ENCODE measurements around the gene LRP2. TPM values are rescaled to one million over a fixed set of nuclear protein-coding genes. Genes with fewer than 3 reads are reported as not detected.
"Not testable (repeated sequence)": the region's sequence is repeated elsewhere in the genome, so short reads cannot be mapped to it uniquely, and the experiment has no call there.

The LRP2 gene
- total RNA-seq (2022) (238 and 260 TPM in 2 replicates), Bru-seq, nascent RNA (percentile 94 among the genes with signal in this experiment), BruChase-seq, experiment 1, labeled RNA remaining after a 2-hour chase (percentile 96 among the genes with signal in this experiment), BruChase-seq, experiment 2, labeled RNA remaining after a 6-hour chase (percentile 96 among the genes with signal in this experiment)
- long read RNA-seq, partial matches to known transcripts = 153 of 172 reads
- long read RNA-seq, other reads (novel, unspliced or antisense) = 19 of 172 reads

GRCh38 chr2:169362118-169362893, at the start of gene LRP2:
Gene LRP2 (minus strand): TSS chr2:169362534. CDS start chr2:169362399, 135 bp downstream.
- Histone ChIP-seq H3K4me3 (ENCODE audit: low read depth, low read length) (peak within 1 kb of the TSS; percentile 44), H3K27me3 (replicated peaks; ENCODE audit: control insufficient read depth, insufficient read depth, low read length) (no peaks in the 10 kb centered on the region), H3K4me1 (peaks cover 21% of the 10 kb centered on the region), H3K36me3 (ENCODE audit: control insufficient read depth, insufficient read depth, low read length) (no peaks in the 10 kb centered on the region), H3K9me3 (no peaks in the 10 kb centered on the region)
- TF ChIP-seq CTCF (IDR thresholded peaks at IDR 0.05; ENCODE audit: insufficient read depth in 1 of 2, low read depth in 1 of 2, low read length in 1 of 2, severe bottlenecking in 1 of 2, unreplicated experiment in 1 of 2) = peak in 1 of 2 experiments; percentile 13
- Mint-ChIP-seq H3K4me3 (ENCODE audit: unreplicated experiment) (peak within 1 kb of the TSS; percentile 95), H3K27ac (ENCODE audit: unreplicated experiment) (peak within 1 kb of the TSS; percentile 75), H3K9me3 (ENCODE audit: unreplicated experiment) (no peaks in the 10 kb centered on the region), H3K4me1 (ENCODE audit: low read depth, unreplicated experiment) (peaks cover 19% of the 10 kb centered on the region), H3K27me3 (ENCODE audit: insufficient read depth, unreplicated experiment) (no peaks in the 10 kb centered on the region), H3K36me3 (ENCODE audit: insufficient read depth, unreplicated experiment) (peaks cover 66% of the 10 kb centered on the region)
- ChIA-PET POLR2A (interaction anchor here (0.9 to 1.6 kb wide), 2 partner anchors 29 to 31 kb away, joined by 3 to 12 read pairs; no protein-coding TSS in a partner anchor), CTCF (interaction anchor here (0.9 to 2.3 kb wide), 3 partner anchors 13 to 31 kb away, joined by 3 to 10 read pairs (median 4); no protein-coding TSS in a partner anchor)
- DNase-seq = peak; percentile 91 to 94
- intact Hi-C loops (cut with micrococcal nuclease; ENCODE audit: unreplicated experiment) = no loop called here
- BruUV-seq (replicated peaks) = no TSS peak

GRCh38 chr2:169406891-169407290, 44.6 kb upstream of the LRP2 start:
- H3K27me3 Mint-ChIP-seq (ENCODE audit: insufficient read depth, unreplicated experiment) = peaks cover 3% of the 10 kb centered on the region
- peak overlapping the region; percentile 5 for H3K27ac Mint-ChIP-seq (ENCODE audit: unreplicated experiment)
- DNase-seq = peak; percentile 60 to 72
- CTCF ChIA-PET = interaction anchor here (1.8 kb wide), 1 partner anchor 10 kb away, joined by 8 read pairs; no protein-coding TSS in a partner anchor
- peaks cover 26% of the 10 kb centered on the region for H3K4me1 ChIP-seq
- H3K36me3 ChIP-seq (ENCODE audit: control insufficient read depth, insufficient read depth, low read length) = no peaks in the 10 kb centered on the region
- BruUV-seq (replicated peaks) = no TSS peak
- no peak overlapping the region for H3K4me3 ChIP-seq (ENCODE audit: low read depth, low read length)
- intact Hi-C loops (cut with micrococcal nuclease; ENCODE audit: unreplicated experiment) = no loop called here
- H3K9me3 ChIP-seq = no peaks in the 10 kb centered on the region
- peak overlapping the region; percentile 9 for H3K4me3 Mint-ChIP-seq (ENCODE audit: unreplicated experiment)
- H3K36me3 Mint-ChIP-seq (ENCODE audit: insufficient read depth, unreplicated experiment) = no peaks in the 10 kb centered on the region
- POLR2A ChIA-PET = interaction anchor here (1.1 kb wide), 1 partner anchor 43 kb away, joined by 3 read pairs; no protein-coding TSS in a partner anchor
- TF ChIP-seq CTCF (IDR thresholded peaks at IDR 0.05; ENCODE audit: insufficient read depth in 1 of 2, low read depth in 1 of 2, low read length in 1 of 2, severe bottlenecking in 1 of 2, unreplicated experiment in 1 of 2) = no peak
- no peaks in the 10 kb centered on the region for H3K9me3 Mint-ChIP-seq (ENCODE audit: unreplicated experiment)
- peaks cover 21% of the 10 kb centered on the region for H3K4me1 Mint-ChIP-seq (ENCODE audit: low read depth, unreplicated experiment)
- no peaks in the 10 kb centered on the region for H3K27me3 ChIP-seq (replicated peaks; ENCODE audit: control insufficient read depth, insufficient read depth, low read length)

GRCh38 chr2:169399491-169399890, 37.2 kb upstream of the LRP2 start:
- H3K4me3 ChIP-seq (ENCODE audit: low read depth, low read length); H3K27me3 ChIP-seq (replicated peaks; ENCODE audit: control insufficient read depth, insufficient read depth, low read length); H3K36me3 Mint-ChIP-seq (ENCODE audit: insufficient read depth, unreplicated experiment); CTCF ChIA-PET; POLR2A ChIA-PET; H3K27me3 Mint-ChIP-seq (ENCODE audit: insufficient read depth, unreplicated experiment); DNase-seq; H3K9me3 Mint-ChIP-seq (ENCODE audit: unreplicated experiment); H3K4me3 Mint-ChIP-seq (ENCODE audit: unreplicated experiment); H3K9me3 ChIP-seq; H3K36me3 ChIP-seq (ENCODE audit: control insufficient read depth, insufficient read depth, low read length); BruUV-seq (replicated peaks); H3K27ac Mint-ChIP-seq (ENCODE audit: unreplicated experiment): not testable (repeated sequence)
- peaks cover 14% of the 10 kb centered on the region for H3K4me1 Mint-ChIP-seq (ENCODE audit: low read depth, unreplicated experiment)
- intact Hi-C loops (cut with micrococcal nuclease; ENCODE audit: unreplicated experiment) = loop anchor here (5.0 kb wide), 2 partner anchors 267 to 452 kb away; no protein-coding TSS in a partner anchor
- peaks cover 20% of the 10 kb centered on the region for H3K4me1 ChIP-seq

All from Caco-2 (cell line).